K562 (cell line): ENCODE results near the gene PTK6. TPM values are rescaled to one million over a fixed set of nuclear protein-coding genes. Genes with fewer than 3 reads are reported as not detected.

Source experiments
- CBX5 ChIP-seq: IDR thresholded peaks from 2 replicates; pipeline ENCODE4 v1.6.1; 2014; ENCODE audit warnings: low read depth, borderline replicate concordance
- E2F3 ChIP-seq: fragments of 250-450 bp; sonication (Bioruptor Pico); IDR thresholded peaks from 2 replicates; pipeline ENCODE4 v1.4.0; 2020; ENCODE audit warnings: mild to moderate bottlenecking
- ERF ChIP-seq: fragments of 450-650 bp; formaldehyde crosslinking; IDR thresholded peaks from 2 replicates; pipeline ENCODE4 v1.4.0; 2020; ENCODE audit warnings: mild to moderate bottlenecking, mixed read lengths
- FOXM1 ChIP-seq, 2 experiments: fragments of 450-650 bp in 1 of 2; sonication (generic) in 1 of 2; formaldehyde crosslinking in 1 of 2; IDR thresholded peaks; 2 replicates each; pipeline versions ENCODE4 v1.6.1 to v1.9.0; 2017 to 2022; ENCODE audit warnings: low read depth in 2 of 2, mild to moderate bottlenecking in 2 of 2, missing genetic modification reagents in 1 of 2, moderate library complexity in 1 of 2
- HCFC1 ChIP-seq: IDR thresholded peaks from 2 replicates; pipeline ENCODE4 v1.6.1; 2012; ENCODE audit warnings: low read depth, low read length, improper control_type of control experiment
- HNRNPH1 ChIP-seq: fragments of 200-400 bp; formaldehyde crosslinking; optimal IDR thresholded peaks from 2 replicates; pipeline ENCODE3; 2017; ENCODE audit warnings: low read depth, mild to moderate bottlenecking, low read length, moderate library complexity
- HNRNPLL ChIP-seq: fragments of 200-400 bp; formaldehyde crosslinking; IDR thresholded peaks from 2 replicates; pipeline ENCODE4 v1.6.1; 2017; ENCODE audit warnings: low read length, low read depth, mild to moderate bottlenecking; ENCODE audit not compliant: poor library complexity, severe bottlenecking
- KDM4B ChIP-seq, 2 experiments: fragments of 450-650 bp in 1 of 2; sonication (generic) in 1 of 2; IDR thresholded peaks; 2 replicates each; pipeline ENCODE4 v1.6.1; 2016 to 2017; ENCODE audit warnings: borderline replicate concordance in 2 of 2, antibody characterized with exemption in 1 of 2, low read depth in 1 of 2, mild to moderate bottlenecking in 1 of 2
- KDM5B ChIP-seq: fragments of 200-600 bp; sonication (generic); IDR thresholded peaks from 2 replicates; pipeline ENCODE4 v1.6.1; 2012; ENCODE audit warnings: low read depth, mild to moderate bottlenecking, moderate library complexity, low read length, control low read depth, inconsistent platforms; ENCODE audit not compliant: insufficient replicate concordance
- MTA2 ChIP-seq: fragments of 450-650 bp; IDR thresholded peaks from 2 replicates; pipeline ENCODE4 v1.6.1; 2016; ENCODE audit warnings: low read depth
- NFYB ChIP-seq: IDR thresholded peaks from 2 replicates; pipeline ENCODE4 v1.6.1; 2011; ENCODE audit warnings: mild to moderate bottlenecking, moderate library complexity; ENCODE audit not compliant: insufficient read length; ENCODE audit errors: extremely low read depth
- NRF1 ChIP-seq, 2 experiments: fragments of 450-650 bp; IDR thresholded peaks in 1 of 2; conservative IDR thresholded peaks in 1 of 2; 2 replicates each; pipeline ENCODE4 v1.6.1; 2014; ENCODE audit warnings: mild to moderate bottlenecking in 2 of 2
- PHF8 ChIP-seq: fragments of 200-600 bp; sonication (generic); IDR thresholded peaks from 2 replicates; pipeline ENCODE4 v1.6.1; 2012; ENCODE audit warnings: mixed run types, mild to moderate bottlenecking, inconsistent platforms, low read length, moderate library complexity, borderline replicate concordance
- POLR2B ChIP-seq: fragments of 450-650 bp; IDR thresholded peaks from 2 replicates; pipeline ENCODE4 v1.6.1; 2018; ENCODE audit warnings: low read depth; ENCODE audit not compliant: partially characterized antibody
- PRPF4 ChIP-seq: fragments of 200-400 bp; formaldehyde crosslinking; IDR thresholded peaks from one replicate; pipeline ENCODE4 v1.6.1; 2017; ENCODE audit warnings: low read length, low read depth, mild to moderate bottlenecking; ENCODE audit not compliant: insufficient read depth, poor library complexity, severe bottlenecking
- RUNX1 ChIP-seq: sonication (generic); IDR thresholded peaks from 2 replicates; pipeline ENCODE4 v1.6.1; 2016; ENCODE audit warnings: antibody characterized with exemption, low read depth
- SIN3A ChIP-seq, 2 experiments: fragments of 150-350 bp in 1 of 2; IDR thresholded peaks; 2 replicates each; pipeline ENCODE4 v1.6.1; 2011 to 2016; ENCODE audit warnings: borderline replicate concordance in 2 of 2, low read depth in 2 of 2, low read length in 2 of 2, mild to moderate bottlenecking in 2 of 2, moderate library complexity in 2 of 2; ENCODE audit not compliant: control insufficient read depth in 1 of 2
- SIX5 ChIP-seq, 2 experiments: IDR thresholded peaks; 2 replicates each; pipeline ENCODE4 v1.6.1; 2011; ENCODE audit warnings: low read length in 2 of 2, borderline replicate concordance in 1 of 2, low read depth in 1 of 2, mild to moderate bottlenecking in 1 of 2, moderate library complexity in 1 of 2; ENCODE audit not compliant: insufficient read depth in 1 of 2
- SREBF2 ChIP-seq: sonication (generic); formaldehyde crosslinking; IDR thresholded peaks from 2 replicates; pipeline ENCODE4 v1.4.0; 2020; ENCODE audit warnings: mild to moderate bottlenecking, missing genetic modification reagents
- TBL1XR1 ChIP-seq, 2 experiments: IDR thresholded peaks; 2 replicates each; pipeline ENCODE4 v1.6.1; 2012; ENCODE audit warnings: improper control_type of control experiment in 2 of 2, low read length in 2 of 2, mild to moderate bottlenecking in 1 of 2
- TEAD1 ChIP-seq, 2 experiments: fragments of 450-650 bp in 1 of 2; sonication (generic) in 1 of 2; formaldehyde crosslinking; IDR thresholded peaks; 2 replicates each; pipeline versions ENCODE4 v1.4.0 to v1.8.0; 2020 to 2022; ENCODE audit warnings: mild to moderate bottlenecking in 2 of 2, missing genetic modification reagents in 1 of 2
- THRAP3 ChIP-seq: fragments of 450-650 bp; IDR thresholded peaks from 2 replicates; pipeline ENCODE4 v1.6.1; 2016; ENCODE audit warnings: mild to moderate bottlenecking, inconsistent platforms, borderline replicate concordance
- XRCC5 ChIP-seq: fragments of 200-400 bp; formaldehyde crosslinking; IDR thresholded peaks from 2 replicates; pipeline ENCODE4 v1.6.1; 2017; ENCODE audit warnings: low read depth, mild to moderate bottlenecking, low read length
- ZKSCAN3 ChIP-seq: fragments of 250-450 bp; sonication (Bioruptor Pico); IDR thresholded peaks from 2 replicates; pipeline ENCODE4 v1.4.0; 2020
- ZNF23 ChIP-seq: fragments of 250-450 bp; sonication (Bioruptor Pico); IDR thresholded peaks from 2 replicates; pipeline ENCODE4 v1.4.0; 2020; ENCODE audit warnings: mild to moderate bottlenecking
- polyA plus RNA-seq, 8 experiments: library from polyadenylated mRNA; depleted of rRNA in 4 of 8; stranded (reverse) in 5 of 8; unstranded in 3 of 8; fragments of >200 nt; fragmentation: Nextera tagmentation in 2 of 8; fragmentation: Illumina TruSeq in 1 of 8; extraction: Ambion mirVana in 2 of 8; extraction: Trizol in 1 of 8; gene quantifications; 2 replicates each; pipeline versions ENCODE4 v1.2.1 to v1.2.3, GENCODE V29; 2011 to 2014; ENCODE audit warnings: inconsistent platforms in 1 of 8, missing spikeins in 1 of 8
- total RNA-seq, 7 experiments: library from RNA; depleted of rRNA in 6 of 7; stranded (reverse); fragments of >200 nt in 6 of 7; fragmentation: Illumina TruSeq in 2 of 7; extraction: Trizol in 2 of 7; gene quantifications; 2 replicates each; pipeline versions ENCODE4 v1.2.1 to v1.2.3, GENCODE V29; 2011 to 2021; ENCODE audit warnings: low replicate concordance in 1 of 7
- TF ChIP-seq, protein P1 (sequence below): fragments of 450-650 bp; IDR thresholded peaks from 2 replicates; pipeline ENCODE4 v1.6.1; 2014; ENCODE audit warnings: low read depth, mild to moderate bottlenecking, moderate library complexity, borderline replicate concordance
- TF ChIP-seq, protein P2 (sequence below): fragments of 250-450 bp; sonication (Bioruptor Pico); IDR thresholded peaks from 2 replicates; pipeline ENCODE4 v1.5.0; 2021

PTK6 gene
- total and polyA plus RNA-seq, 9 of the 15 experiments (the other 6 are each of a cell fraction or from before 2014, with no cell fraction given), result 0.07 TPM; not detected in 8

DNA sequence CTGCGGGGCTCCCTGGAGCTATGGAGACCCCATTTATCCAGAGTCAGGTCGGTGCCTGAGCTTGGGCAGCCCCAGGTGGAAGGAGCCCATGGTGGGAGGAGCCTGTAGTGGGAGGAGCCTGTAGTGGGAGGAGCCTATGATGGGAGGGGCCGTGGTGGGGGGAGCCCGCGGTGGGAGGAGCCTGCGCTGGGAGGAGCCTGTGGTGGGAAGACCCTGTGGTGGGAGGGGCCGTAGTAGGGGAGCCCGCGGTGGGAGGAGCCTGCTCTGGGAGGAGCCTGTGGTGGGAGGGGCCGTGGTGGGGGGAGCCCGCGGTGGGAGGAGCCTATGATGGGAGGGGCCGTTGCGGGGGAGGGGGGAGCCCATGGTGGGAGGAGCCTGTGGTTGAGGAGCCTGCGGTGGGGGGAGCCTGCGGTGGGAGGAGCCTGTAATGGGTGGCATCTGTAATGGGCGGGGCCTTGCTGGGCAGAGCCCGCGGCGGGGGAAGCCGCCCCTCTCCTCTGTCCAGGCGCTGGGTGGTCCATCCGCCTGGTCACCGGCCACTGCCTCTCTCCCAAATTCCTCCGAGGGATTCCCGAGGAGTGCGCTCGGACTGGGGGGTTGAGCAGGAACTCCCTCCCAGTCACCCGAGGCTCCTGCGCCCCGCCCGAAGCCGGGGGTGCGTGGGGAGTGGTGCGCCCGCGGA is 16.2 kb upstream of the PTK6 start (continued):
- TF ChIP-seq TBL1XR1 (IDR thresholded peaks at IDR 0.05; ENCODE audit: low read length in 2 of 2) (no peak), HNRNPLL (no peak), POLR2B (no peak), HNRNPH1 (no peak), PHF8 (peak; percentile 56; the same call in 1 of the 2 replicates), E2F3 (CRISPR knock-in tag) (no peak), ZNF23 (CRISPR knock-in tag) (no peak), THRAP3 (no peak), RUNX1 (no peak), NRF1 (conservative IDR thresholded peaks at IDR 0.05 in 1 of 2, IDR thresholded peaks at IDR 0.05 in 1 of 2) (peak; percentile 86 to 87), ZKSCAN3 (CRISPR knock-in tag) (no peak), NFYB (no peak), PRPF4 (no peak), HCFC1 (no peak), KDM5B (peak; percentile 52), TEAD1 (CRISPR knock-in tag; IDR thresholded peaks at IDR 0.05) (no peak), MTA2 (no peak), SREBF2 (CRISPR knock-in tag) (no peak), XRCC5 (no peak), FOXM1 (IDR thresholded peaks at IDR 0.05; ENCODE audit: low read depth) (no peak), FOXM1 (CRISPR knock-in tag; IDR thresholded peaks at IDR 0.05; ENCODE audit: low read depth) (no peak), SIN3A (IDR thresholded peaks at IDR 0.05; ENCODE audit: borderline replicate concordance in 2 of 2, control insufficient read depth in 1 of 2, low read depth in 2 of 2, low read length in 2 of 2) (peak in 1 of 2 experiments; percentile 56; a peak in 1 of 4 replicates), KDM4B (IDR thresholded peaks at IDR 0.05; ENCODE audit: borderline replicate concordance in 2 of 2, low read depth in 1 of 2) (0 out of 4 replicates have a peak, but pooled peaks of 1 of the 2 experiments have one; percentile 25), SIX5 (IDR thresholded peaks at IDR 0.05; ENCODE audit: borderline replicate concordance in 1 of 2, insufficient read depth in 1 of 2, low read depth in 1 of 2, low read length in 2 of 2) (no peak), ERF (no peak), CBX5 (no peak)
- TF ChIP-seq, protein P1, sequence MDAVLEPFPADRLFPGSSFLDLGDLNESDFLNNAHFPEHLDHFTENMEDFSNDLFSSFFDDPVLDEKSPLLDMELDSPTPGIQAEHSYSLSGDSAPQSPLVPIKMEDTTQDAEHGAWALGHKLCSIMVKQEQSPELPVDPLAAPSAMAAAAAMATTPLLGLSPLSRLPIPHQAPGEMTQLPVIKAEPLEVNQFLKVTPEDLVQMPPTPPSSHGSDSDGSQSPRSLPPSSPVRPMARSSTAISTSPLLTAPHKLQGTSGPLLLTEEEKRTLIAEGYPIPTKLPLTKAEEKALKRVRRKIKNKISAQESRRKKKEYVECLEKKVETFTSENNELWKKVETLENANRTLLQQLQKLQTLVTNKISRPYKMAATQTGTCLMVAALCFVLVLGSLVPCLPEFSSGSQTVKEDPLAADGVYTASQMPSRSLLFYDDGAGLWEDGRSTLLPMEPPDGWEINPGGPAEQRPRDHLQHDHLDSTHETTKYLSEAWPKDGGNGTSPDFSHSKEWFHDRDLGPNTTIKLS, result no peak
- TF ChIP-seq, protein P2, sequence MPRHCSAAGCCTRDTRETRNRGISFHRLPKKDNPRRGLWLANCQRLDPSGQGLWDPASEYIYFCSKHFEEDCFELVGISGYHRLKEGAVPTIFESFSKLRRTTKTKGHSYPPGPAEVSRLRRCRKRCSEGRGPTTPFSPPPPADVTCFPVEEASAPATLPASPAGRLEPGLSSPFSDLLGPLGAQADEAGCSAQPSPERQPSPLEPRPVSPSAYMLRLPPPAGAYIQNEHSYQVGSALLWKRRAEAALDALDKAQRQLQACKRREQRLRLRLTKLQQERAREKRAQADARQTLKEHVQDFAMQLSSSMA (CRISPR knock-in tag), result no peak
